ENCODE measurements around the gene RGSL1. TPM values are rescaled to one million over a fixed set of nuclear protein-coding genes. Genes with fewer than 3 reads are reported as not detected.
A peak's percentile ranks its signal among the peaks of the same experiment; 100 is the strongest.

The RGSL1 gene
- total and polyA plus RNA-seq, 9 of the 15 experiments (the other 6 are each of a cell fraction or from before 2014, with no cell fraction given) = 0.03 TPM; not detected in 8

DNA sequence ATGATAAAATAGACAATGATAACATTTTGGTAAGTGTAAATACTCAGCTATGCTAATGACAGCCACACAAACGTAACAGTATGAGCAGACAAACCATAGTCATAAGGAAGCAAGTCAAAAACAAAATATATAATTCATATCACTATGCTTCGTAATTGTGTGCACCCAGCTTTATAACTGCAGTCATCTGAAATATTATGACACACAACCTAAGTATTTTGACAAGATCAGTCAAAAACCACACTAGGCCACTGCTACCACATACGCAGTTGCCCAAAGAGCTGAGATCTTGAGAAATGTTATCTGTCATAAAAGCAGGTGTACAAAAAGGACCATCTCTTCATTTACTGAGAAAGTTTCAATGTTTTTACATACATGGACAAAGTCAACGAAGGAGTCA, 113.1 kb downstream of the RGSL1 start:
- H3K79me2 ChIP-seq (ENCODE audit: control insufficient read depth, insufficient read depth, low read length) = no peaks in the 10 kb centered on the region
- H3K9me1 ChIP-seq (ENCODE audit: control insufficient read depth, insufficient read depth, low read length) = no peaks in the 10 kb centered on the region
- under 1% methylated on average over 4 of the region's 4 CpGs for WGBS (ENCODE audit: insufficient coverage, low coverage, missing lambda C conversion rate)
- H3K27me3 ChIP-seq (ENCODE audit: control insufficient read depth in 2 of 2, insufficient read depth in 2 of 2, low read length in 2 of 2) = peaks cover 9 to 23% of the 10 kb centered on the region in 2 experiments
- no peak overlapping the region for H3K9ac ChIP-seq (ENCODE audit: insufficient read depth in 1 of 2, low read depth in 2 of 2, low read length in 2 of 2)
- no peak overlapping the region for H3K4me2 ChIP-seq (ENCODE audit: insufficient read depth, low read length)
- H3K9me3 ChIP-seq (replicated peaks; ENCODE audit: control insufficient read depth, insufficient read depth, low read depth, low read length) = no peaks in the 10 kb centered on the region
- H4K20me1 ChIP-seq (replicated peaks; ENCODE audit: control insufficient read depth, insufficient read depth, low read length) = no peaks in the 10 kb centered on the region
- no TSS peak for BruUV-seq (replicated peaks)
- TF ChIP-seq POLR2AphosphoS5 (IDR thresholded peaks at IDR 0.05; ENCODE audit: control insufficient read depth, insufficient read depth, low read depth, low read length) = no peak
- H3K36me3 ChIP-seq (ENCODE audit: control insufficient read depth, insufficient read depth, low read length) = no peaks in the 10 kb centered on the region
- FAIRE-seq = no peak
- ATAC-seq = no peak
- no peak for DNase-seq (ENCODE audit: extremely low read depth in 1 of 4, low spot score in 3 of 4)
- no peak overlapping the region for H2AFZ ChIP-seq (ENCODE audit: low read depth, low read length)
- H3K27ac ChIP-seq (ENCODE audit: extremely low read depth, low read depth, low read length) = no peak overlapping the region
- ChIA-PET CTCF (ENCODE audit: low intra/inter-chr PET ratio) (no interaction called here), POLR2A (interaction anchor here (0.6 to 0.9 kb wide), 3 partner anchors 9 to 16 kb away, joined by 3 read pairs; no protein-coding TSS in a partner anchor)
- intact Hi-C loops (cut with micrococcal nuclease) (no loop called here), in situ Hi-C loops (cut with MboI) (no loop called here)
- no peak overlapping the region for H3K4me3 ChIP-seq
- H3K4me1 ChIP-seq (replicated peaks in 1 of 2; ENCODE audit: control insufficient read depth in 2 of 2, insufficient read depth in 2 of 2, low read length in 2 of 2) = no peaks in the 10 kb centered on the region

DNA sequence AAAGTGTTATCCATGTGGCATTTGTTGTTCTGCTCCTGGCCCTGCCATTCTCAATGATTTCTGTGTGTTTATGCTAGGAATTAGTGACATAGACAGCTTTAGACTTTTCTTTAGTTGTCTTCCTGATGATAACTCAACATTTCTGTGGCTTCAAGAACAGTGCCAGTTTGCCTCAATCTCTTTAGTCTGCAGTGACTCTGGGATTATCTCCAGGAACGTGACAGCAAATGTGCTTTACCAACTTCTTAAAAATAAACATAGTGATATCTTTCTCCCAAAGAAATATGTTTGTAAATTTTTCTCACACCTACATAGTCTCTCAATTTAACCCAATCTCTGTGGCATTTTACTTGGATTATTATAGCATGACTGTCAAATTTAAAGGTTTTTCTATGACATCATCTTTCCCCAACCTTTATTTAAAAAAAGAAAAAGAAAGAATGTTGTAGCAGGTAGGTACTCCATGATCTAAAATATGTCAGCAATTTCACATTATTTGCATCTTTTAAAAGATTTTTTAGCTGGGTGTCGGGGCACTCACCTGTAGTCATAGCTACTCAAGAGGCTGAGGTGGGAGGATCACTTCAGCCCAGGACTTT, 114.6 kb downstream of the RGSL1 start:
- H4K20me1 ChIP-seq (replicated peaks; ENCODE audit: control insufficient read depth, insufficient read depth, low read length) = no peaks in the 10 kb centered on the region
- intact Hi-C loops (cut with micrococcal nuclease) = no loop called here
- POLR2A ChIA-PET = no interaction called here
- CTCF ChIA-PET (ENCODE audit: low intra/inter-chr PET ratio) = no interaction called here
- ATAC-seq = no peak
- no peaks in the 10 kb centered on the region for H3K4me1 ChIP-seq (replicated peaks in 1 of 2; ENCODE audit: control insufficient read depth in 2 of 2, insufficient read depth in 2 of 2, low read length in 2 of 2)
- H3K9ac ChIP-seq (ENCODE audit: insufficient read depth in 1 of 2, low read depth in 2 of 2, low read length in 2 of 2) = no peak overlapping the region
- H3K9me3 ChIP-seq (replicated peaks; ENCODE audit: control insufficient read depth, insufficient read depth, low read depth, low read length) = no peaks in the 10 kb centered on the region
- FAIRE-seq = no peak
- peaks cover 4 to 14% of the 10 kb centered on the region in 2 experiments for H3K27me3 ChIP-seq (ENCODE audit: control insufficient read depth in 2 of 2, insufficient read depth in 2 of 2, low read length in 2 of 2)
- DNase-seq (ENCODE audit: extremely low read depth in 1 of 4, low spot score in 3 of 4) = no peak
- no peak overlapping the region for H3K4me3 ChIP-seq
- H3K4me2 ChIP-seq (ENCODE audit: insufficient read depth, low read length) = no peak overlapping the region
- 2% methylated on average over 2 of the region's 2 CpGs for whole genome bisulfite sequencing (ENCODE audit: insufficient coverage, low coverage, missing lambda C conversion rate)
- H3K9me1 ChIP-seq (ENCODE audit: control insufficient read depth, insufficient read depth, low read length) = no peaks in the 10 kb centered on the region
- BruUV-seq (replicated peaks) = no TSS peak
- no peaks in the 10 kb centered on the region for H3K36me3 ChIP-seq (ENCODE audit: control insufficient read depth, insufficient read depth, low read length)
- no peak overlapping the region for H3K27ac ChIP-seq (ENCODE audit: extremely low read depth, low read depth, low read length)
- in situ Hi-C loops (cut with MboI) = no loop called here
- no peak overlapping the region for H2AFZ ChIP-seq (ENCODE audit: low read depth, low read length)
- no peaks in the 10 kb centered on the region for H3K79me2 ChIP-seq (ENCODE audit: control insufficient read depth, insufficient read depth, low read length)
- TF ChIP-seq, protein P1, sequence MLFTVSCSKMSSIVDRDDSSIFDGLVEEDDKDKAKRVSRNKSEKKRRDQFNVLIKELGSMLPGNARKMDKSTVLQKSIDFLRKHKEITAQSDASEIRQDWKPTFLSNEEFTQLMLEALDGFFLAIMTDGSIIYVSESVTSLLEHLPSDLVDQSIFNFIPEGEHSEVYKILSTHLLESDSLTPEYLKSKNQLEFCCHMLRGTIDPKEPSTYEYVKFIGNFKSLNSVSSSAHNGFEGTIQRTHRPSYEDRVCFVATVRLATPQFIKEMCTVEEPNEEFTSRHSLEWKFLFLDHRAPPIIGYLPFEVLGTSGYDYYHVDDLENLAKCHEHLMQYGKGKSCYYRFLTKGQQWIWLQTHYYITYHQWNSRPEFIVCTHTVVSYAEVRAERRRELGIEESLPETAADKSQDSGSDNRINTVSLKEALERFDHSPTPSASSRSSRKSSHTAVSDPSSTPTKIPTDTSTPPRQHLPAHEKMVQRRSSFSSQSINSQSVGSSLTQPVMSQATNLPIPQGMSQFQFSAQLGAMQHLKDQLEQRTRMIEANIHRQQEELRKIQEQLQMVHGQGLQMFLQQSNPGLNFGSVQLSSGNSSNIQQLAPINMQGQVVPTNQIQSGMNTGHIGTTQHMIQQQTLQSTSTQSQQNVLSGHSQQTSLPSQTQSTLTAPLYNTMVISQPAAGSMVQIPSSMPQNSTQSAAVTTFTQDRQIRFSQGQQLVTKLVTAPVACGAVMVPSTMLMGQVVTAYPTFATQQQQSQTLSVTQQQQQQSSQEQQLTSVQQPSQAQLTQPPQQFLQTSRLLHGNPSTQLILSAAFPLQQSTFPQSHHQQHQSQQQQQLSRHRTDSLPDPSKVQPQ (CRISPR knock-in tag; IDR thresholded peaks at IDR 0.05; ENCODE audit: borderline replicate concordance) = no peak
- no peak for TF ChIP-seq ELF1 (tag; IDR thresholded peaks at IDR 0.05)
- TF ChIP-seq SIRT6 (IDR thresholded peaks at IDR 0.05; ENCODE audit: low read depth, low read length) = no peak
- no peak for TF ChIP-seq CHD2 (IDR thresholded peaks at IDR 0.05; ENCODE audit: low read depth, low read length)
- TF ChIP-seq, protein P2, sequence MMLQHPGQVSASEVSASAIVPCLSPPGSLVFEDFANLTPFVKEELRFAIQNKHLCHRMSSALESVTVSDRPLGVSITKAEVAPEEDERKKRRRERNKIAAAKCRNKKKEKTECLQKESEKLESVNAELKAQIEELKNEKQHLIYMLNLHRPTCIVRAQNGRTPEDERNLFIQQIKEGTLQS (IDR thresholded peaks at IDR 0.05) = peak; percentile 23; the same call in 1 of the 2 replicates
- TF ChIP-seq, protein P2 (CRISPR knock-in tag; conservative IDR thresholded peaks at IDR 0.05) = no peak
- TF ChIP-seq BCLAF1 (IDR thresholded peaks at IDR 0.05; ENCODE audit: borderline replicate concordance in 1 of 2, control insufficient read depth in 1 of 2, low read depth in 2 of 2, low read length in 1 of 2) = no peak
